Transverse colon (tissue), 4 donors: ENCODE measurements around the gene FHAD1. TPM values are rescaled to one million over a fixed set of nuclear protein-coding genes. Genes with fewer than 3 reads are reported as not detected.

Experiments
- DNase-seq: peaks from one replicate; pipeline ENCODE4 v3.0.0-alpha.2; 2019
- H3K27ac ChIP-seq, 4 donors: fragments of 200-600 bp; sonication (generic); 2 replicates each; pipeline ENCODE4 v1.5.1; 2016 to 2018; ENCODE audit warnings: inconsistent platforms in 4 of 4
- H3K27me3 ChIP-seq: fragments of 200-600 bp; sonication (generic); 2 replicates; pipeline ENCODE4 v1.5.1; 2017; ENCODE audit warnings: inconsistent platforms
- H3K36me3 ChIP-seq, 4 donors: fragments of 200-600 bp; sonication (generic); 2 replicates each; pipeline ENCODE4 v1.5.1; 2017 to 2019; ENCODE audit warnings: inconsistent platforms in 4 of 4
- H3K4me1 ChIP-seq, 4 donors: fragments of 200-600 bp; sonication (generic); 2 replicates each; pipeline ENCODE4 v1.5.1; 2017 to 2020; ENCODE audit warnings: inconsistent platforms in 4 of 4
- H3K4me3 ChIP-seq, 4 donors: fragments of 200-600 bp; sonication (generic); 1 replicate in 1 of 4; 2 replicates in 3 of 4; pipeline versions ENCODE4 v1.5.1 to v1.6.1; 2017 to 2019; ENCODE audit warnings: inconsistent platforms in 4 of 4
- H3K9me3 ChIP-seq, 2 donors: fragments of 200-600 bp; sonication (generic); 2 replicates each; pipeline ENCODE4 v1.5.1; 2017 to 2019; ENCODE audit warnings: inconsistent platforms in 2 of 2
- CTCF ChIP-seq, 5 experiments: fragments of 200-600 bp in 3 of 5; fragments of 450-650 bp in 2 of 5; sonication (generic) in 3 of 5; IDR thresholded peaks; 1 replicate in 2 of 5; 2 replicates in 3 of 5; pipeline ENCODE4 v1.5.1; 2016 to 2017; ENCODE audit warnings: antibody characterized with exemption in 5 of 5, inconsistent platforms in 3 of 5, mild to moderate bottlenecking in 2 of 5, moderate library complexity in 1 of 5
- EP300 ChIP-seq: sonication (generic); formaldehyde crosslinking; IDR thresholded peaks from one replicate; pipeline ENCODE4 v1.6.1; 2017; ENCODE audit warnings: antibody characterized with exemption, low read depth
- POLR2A ChIP-seq: fragments of 450-650 bp; IDR thresholded peaks from one replicate; pipeline ENCODE4 v1.6.1; 2016; ENCODE audit warnings: antibody characterized with exemption, mild to moderate bottlenecking, moderate library complexity
- POLR2AphosphoS5 ChIP-seq, 3 donors: sonication (generic); formaldehyde crosslinking; IDR thresholded peaks; one replicate each; pipeline ENCODE4 v1.6.1; 2016; ENCODE audit warnings: antibody characterized with exemption in 3 of 3
- WGBS, 2 donors: methylation state at CpG; one replicate each; pipeline ENCODE4 v1.1.5; 2018; ENCODE audit warnings: low coverage in 1 of 2; 5-methylcytosine and 5-hydroxymethylcytosine counted together
- in situ Hi-C, 4 donors: fragments of 200-750 bp; cut with MboI; loops; one replicate each; pipeline versions ENCODE4 v1.15.0 to v1.15.1; 2017; ENCODE audit warnings: low sequenced_read_pairs in 3 of 4, low pct_ligation_motif_present in 1 of 4, low pct_unique_long_range_greater_than_20kb in 1 of 4
- intact Hi-C: fragments of 100-400 bp; cut with DNase I; formaldehyde crosslinking; loops from one replicate; pipeline ENCODE4 v1.15.1; 2023; ENCODE audit warnings: low total_unique reads
- total RNA-seq, 4 donors: library from RNA; depleted of rRNA; stranded (reverse); fragments of >200 nt; gene quantifications; one replicate each; pipeline ENCODE4 v1.1.0, GENCODE V29; 2016

The FHAD1 gene
- total RNA-seq, 4 donors from 2014 or later = 0.75 to 0.82 TPM; not detected in 2

- no peak for DNase-seq
- TF ChIP-seq POLR2A (no peak), EP300 (no peak), POLR2AphosphoS5 (IDR thresholded peaks at IDR 0.05) (no peak), CTCF (IDR thresholded peaks at IDR 0.05) (no peak)
- no peaks in the 10 kb centered on the region for H3K9me3 ChIP-seq
- intact Hi-C loops (no loop called here), in situ Hi-C loops (no loop called here)
- H3K27me3 ChIP-seq = no peaks in the 10 kb centered on the region
- H3K4me3 ChIP-seq = no peak overlapping the region
- WGBS, 2 donors = 81% methylated on average over 25 of the region's 25 CpGs; no CpG with 5 or more reads in 1 of the 2 donors
- peaks cover 10 to 20% (median 15%) of the 10 kb centered on the region in 4 donors for H3K4me1 ChIP-seq
- H3K36me3 ChIP-seq = no peaks in the 10 kb centered on the region
- peak overlapping the region in 3 of 4 donors; percentile 4 to 39 (median 28) for H3K27ac ChIP-seq
Measured at GRCh38 chr1:15207031-15207828, 39.8 kb upstream of the FHAD1 start.

- no peaks in the 10 kb centered on the region for H3K36me3 ChIP-seq
- no peak for DNase-seq
- no peaks in the 10 kb centered on the region for H3K9me3 ChIP-seq
- 80 to 82% methylated on average over 3 to 6 of the region's 6 CpGs for WGBS, 2 donors
- no peak overlapping the region for H3K4me3 ChIP-seq
- in situ Hi-C loops = no loop called here
- intact Hi-C loops = no loop called here
- peak overlapping the region in 2 of 4 donors; percentile 6 to 28 for H3K27ac ChIP-seq
- TF ChIP-seq EP300 (no peak), POLR2AphosphoS5 (IDR thresholded peaks at IDR 0.05) (no peak), CTCF (IDR thresholded peaks at IDR 0.05) (no peak)
- peaks cover 8 to 19% (median 9%) of the 10 kb centered on the region in 4 donors for H3K4me1 ChIP-seq
- H3K27me3 ChIP-seq = no peaks in the 10 kb centered on the region
Measured at GRCh38 chr1:15207829-15208429, 39.1 kb upstream of the FHAD1 start.

DNA sequence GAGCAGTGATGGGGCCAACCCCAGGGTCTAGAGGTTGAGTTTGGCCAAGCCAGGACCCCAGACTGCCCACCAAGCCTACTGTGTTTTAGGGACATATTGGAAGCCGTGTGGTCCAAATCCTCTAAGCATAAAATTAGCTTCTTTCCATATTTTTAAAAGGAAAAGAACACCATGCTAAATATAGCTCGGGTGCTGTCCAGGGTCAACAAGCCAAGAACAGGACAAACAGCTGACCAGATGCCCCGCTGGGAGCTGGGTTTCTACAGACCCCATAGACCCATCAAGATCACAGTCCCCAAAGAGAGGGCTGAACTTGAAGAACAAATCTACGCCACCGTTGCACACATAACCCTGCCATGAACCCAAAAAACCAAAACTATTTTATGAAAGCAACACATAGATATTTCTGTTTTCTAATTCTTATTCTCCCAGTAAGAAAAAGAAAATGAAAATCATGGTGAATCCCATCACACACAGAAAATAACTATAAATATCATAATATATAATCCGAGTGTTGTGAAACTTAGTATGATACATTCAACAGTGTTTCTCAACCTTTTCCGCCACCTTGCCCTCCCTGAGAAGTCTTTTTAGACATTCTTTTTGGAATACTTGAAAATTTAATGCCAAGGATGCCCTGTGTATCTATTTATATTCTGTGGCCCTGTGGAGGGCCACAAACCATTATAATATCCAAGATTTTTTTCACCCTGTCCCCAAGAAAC lies 36.2 kb upstream of the FHAD1 start:
- intact Hi-C loops = loop anchor here (5.0 kb wide), 1 partner anchor 59 kb away; the partner anchor contains the start of gene TMEM51
- Histone ChIP-seq H3K27me3 (no peaks in the 10 kb centered on the region), H3K4me1 (peaks cover 8 to 32% (median 28%) of the 10 kb centered on the region in 4 donors), H3K27ac (peak overlapping the region in 1 of 4 donors; percentile 9), H3K9me3 (no peaks in the 10 kb centered on the region), H3K36me3 (no peaks in the 10 kb centered on the region), H3K4me3 (no peak overlapping the region)
- no peak for DNase-seq
- in situ Hi-C loops = no loop called here
- TF ChIP-seq CTCF (IDR thresholded peaks at IDR 0.05) (no peak), EP300 (no peak), POLR2AphosphoS5 (IDR thresholded peaks at IDR 0.05) (no peak), POLR2A (no peak)
- WGBS, 2 donors = 80 to 85% methylated on average over 5 to 7 of the region's 7 CpGs

GRCh38 chr1:15211424-15211823 lies 35.6 kb upstream of the FHAD1 start:
- H3K36me3 ChIP-seq = no peaks in the 10 kb centered on the region
- intact Hi-C loops = loop anchor here (5.0 kb wide), 1 partner anchor 59 kb away; the partner anchor contains the start of gene TMEM51

More at GRCh38 chr1:15211424-15211823, 35.6 kb upstream of the FHAD1 start:
- TF ChIP-seq EP300 = no peak
- no peak for TF ChIP-seq POLR2A
- no peak for TF ChIP-seq CTCF (IDR thresholded peaks at IDR 0.05)
- no peak for TF ChIP-seq POLR2AphosphoS5 (IDR thresholded peaks at IDR 0.05)
- Histone ChIP-seq H3K27me3 (no peaks in the 10 kb centered on the region), H3K27ac (no peak overlapping the region), H3K9me3 (no peaks in the 10 kb centered on the region), H3K4me1 (peaks cover 7 to 32% (median 28%) of the 10 kb centered on the region in 4 donors), H3K4me3 (no peak overlapping the region)
- WGBS, 2 donors = 93 to 100% methylated on average over 1 to 3 of the region's 3 CpGs
- in situ Hi-C loops = no loop called here
- no peak for DNase-seq
